H7 (cell line): ENCODE measurements around the gene MARCHF6. TPM values are rescaled to one million over a fixed set of nuclear protein-coding genes. Genes with fewer than 3 reads are reported as not detected.
A peak's percentile ranks its signal among the peaks of the same experiment; 100 is the strongest.
"Not testable (repeated sequence)": the region's sequence is repeated elsewhere in the genome, so short reads cannot be mapped to it uniquely, and the experiment has no call there.

Experiments
- DNase-seq: peaks from one replicate; pipeline ENCODE4 v3.0.0; 2012
- H3K27me3 ChIP-seq: 2 replicates; pipeline ENCODE4 v1.6.0; 2011; ENCODE audit warnings: mild to moderate bottlenecking, low read length; ENCODE audit not compliant: control insufficient read depth, insufficient read depth
- H3K36me3 ChIP-seq: replicated peaks from 2 replicates; pipeline ENCODE4 v1.5.1; 2011; ENCODE audit warnings: low read length; ENCODE audit not compliant: control insufficient read depth, insufficient read depth
- H3K4me3 ChIP-seq: 2 replicates; pipeline ENCODE4 v1.5.1; 2011; ENCODE audit warnings: low read depth, mild to moderate bottlenecking, control low read depth, low read length, moderate library complexity; ENCODE audit not compliant: insufficient read depth
- total RNA-seq: library from RNA; depleted of rRNA; stranded (reverse); fragments of >200 nt; shearing (Covaris generic); gene quantifications from 2 replicates; pipeline ENCODE4 v1.2.3, GENCODE V29; 2014; rRNA removed

Gene MARCHF6, protein sequence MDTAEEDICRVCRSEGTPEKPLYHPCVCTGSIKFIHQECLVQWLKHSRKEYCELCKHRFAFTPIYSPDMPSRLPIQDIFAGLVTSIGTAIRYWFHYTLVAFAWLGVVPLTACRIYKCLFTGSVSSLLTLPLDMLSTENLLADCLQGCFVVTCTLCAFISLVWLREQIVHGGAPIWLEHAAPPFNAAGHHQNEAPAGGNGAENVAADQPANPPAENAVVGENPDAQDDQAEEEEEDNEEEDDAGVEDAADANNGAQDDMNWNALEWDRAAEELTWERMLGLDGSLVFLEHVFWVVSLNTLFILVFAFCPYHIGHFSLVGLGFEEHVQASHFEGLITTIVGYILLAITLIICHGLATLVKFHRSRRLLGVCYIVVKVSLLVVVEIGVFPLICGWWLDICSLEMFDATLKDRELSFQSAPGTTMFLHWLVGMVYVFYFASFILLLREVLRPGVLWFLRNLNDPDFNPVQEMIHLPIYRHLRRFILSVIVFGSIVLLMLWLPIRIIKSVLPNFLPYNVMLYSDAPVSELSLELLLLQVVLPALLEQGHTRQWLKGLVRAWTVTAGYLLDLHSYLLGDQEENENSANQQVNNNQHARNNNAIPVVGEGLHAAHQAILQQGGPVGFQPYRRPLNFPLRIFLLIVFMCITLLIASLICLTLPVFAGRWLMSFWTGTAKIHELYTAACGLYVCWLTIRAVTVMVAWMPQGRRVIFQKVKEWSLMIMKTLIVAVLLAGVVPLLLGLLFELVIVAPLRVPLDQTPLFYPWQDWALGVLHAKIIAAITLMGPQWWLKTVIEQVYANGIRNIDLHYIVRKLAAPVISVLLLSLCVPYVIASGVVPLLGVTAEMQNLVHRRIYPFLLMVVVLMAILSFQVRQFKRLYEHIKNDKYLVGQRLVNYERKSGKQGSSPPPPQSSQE
- total RNA-seq, result 38.0 and 55.4 TPM in 2 replicates

DNA sequence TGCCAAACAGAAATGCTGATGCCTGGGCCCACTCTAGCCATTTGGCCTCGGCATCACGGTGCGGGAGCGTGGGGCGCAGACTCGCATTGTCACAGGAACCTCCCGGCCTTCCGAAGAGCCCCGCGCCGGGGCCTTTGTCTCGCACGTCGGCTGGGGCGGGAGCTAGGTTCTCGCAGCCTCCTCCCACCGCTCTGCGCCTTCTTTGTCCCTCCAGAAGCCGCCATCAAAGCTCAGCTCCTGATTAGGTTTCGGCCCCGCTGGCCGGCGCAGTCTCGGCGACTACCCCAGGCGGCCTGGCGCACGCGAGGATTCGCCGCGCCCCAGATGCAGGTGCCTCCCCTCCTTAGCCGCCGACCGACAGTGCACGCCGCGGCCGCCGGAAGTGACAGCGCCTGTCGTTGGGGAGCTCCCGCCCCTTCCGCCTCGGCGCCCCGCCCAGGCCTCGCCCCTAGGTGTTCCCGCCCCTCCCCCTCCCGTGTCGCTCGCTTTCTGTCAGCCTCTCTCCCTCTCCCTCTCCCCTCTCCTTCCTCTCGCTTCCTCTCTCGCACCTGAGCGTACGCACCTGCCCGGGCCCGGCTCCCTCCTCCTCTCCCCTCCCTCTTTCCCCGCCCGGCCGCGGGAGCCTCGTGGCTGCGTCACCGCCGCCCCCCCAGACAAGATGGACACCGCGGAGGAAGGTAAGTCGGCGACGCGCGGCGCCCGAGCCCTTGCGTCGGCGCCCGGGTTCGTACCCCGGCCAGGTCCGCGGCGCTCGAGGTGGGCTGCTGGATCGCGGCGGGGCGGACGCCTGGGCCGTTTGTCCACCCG lies at the start of gene MARCHF6:
MARCHF6 (plus strand) TSS at position 455 of the 807 bp plus-strand sequence; CDS start at position 659, 204 bp downstream.
- DNase-seq, result peak; percentile 90
- H3K36me3 ChIP-seq, result no peaks in the 10 kb centered on the region
- H3K4me3 ChIP-seq, result peak within 1 kb of the TSS; percentile 82
- H3K27me3 ChIP-seq, result no peaks in the 10 kb centered on the region

DNA sequence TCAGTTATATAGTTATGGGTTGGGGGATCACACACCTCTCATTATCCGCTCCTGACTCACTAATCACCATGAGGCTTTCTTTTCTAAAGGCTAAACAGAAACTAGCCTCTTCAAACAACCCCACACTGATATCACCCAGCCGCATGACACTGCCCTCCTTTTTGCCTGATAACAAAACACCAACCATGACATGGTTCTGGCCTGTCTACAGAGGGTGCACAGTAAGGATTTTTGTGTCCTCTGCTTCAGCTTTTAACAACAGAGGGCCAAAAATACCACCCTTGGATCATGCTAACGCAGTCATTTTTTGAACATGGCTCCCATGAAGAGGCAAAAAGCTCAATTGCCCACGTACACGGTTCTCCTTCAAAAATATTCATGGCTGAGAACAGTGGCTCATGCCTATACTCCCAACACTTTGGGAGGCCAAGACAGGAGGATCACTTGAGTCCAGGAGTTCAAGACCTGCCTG lies 49.8 kb upstream of the MARCHF6 start:
- Histone ChIP-seq H3K27me3 (peaks cover 1% of the 10 kb centered on the region; the same call in 1 of the 2 replicates), H3K36me3 (no peaks in the 10 kb centered on the region), H3K4me3 (no peak overlapping the region)
- DNase-seq, result no peak

DNA sequence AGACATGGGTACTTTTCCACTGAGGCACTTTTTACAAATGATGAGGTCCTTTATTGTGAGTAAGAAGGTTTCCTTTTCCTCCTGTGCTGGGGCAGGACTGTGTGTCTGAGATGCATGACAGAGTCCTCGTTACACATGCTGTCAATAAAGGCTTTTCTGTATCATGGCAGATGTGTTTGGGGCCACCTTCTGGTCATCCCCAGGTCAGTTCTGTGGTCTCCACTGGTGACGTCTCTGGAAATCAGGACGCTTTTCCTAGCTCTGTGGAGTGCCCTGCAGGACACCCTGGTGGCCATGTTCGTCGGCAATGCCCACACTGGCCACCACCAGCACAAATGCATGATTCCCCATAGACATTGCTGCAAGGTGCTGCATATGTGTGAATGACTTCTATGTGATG lies 48.6 kb upstream of the MARCHF6 start:
- H3K4me3 ChIP-seq, result no peak overlapping the region
- H3K27me3 ChIP-seq, result peaks cover 1% of the 10 kb centered on the region; the same call in 1 of the 2 replicates
- DNase-seq, result peak; percentile 42
- no peaks in the 10 kb centered on the region for H3K36me3 ChIP-seq

- Histone ChIP-seq H3K36me3 (no peaks in the 10 kb centered on the region), H3K4me3 (no peak overlapping the region), H3K27me3 (peaks cover 1% of the 10 kb centered on the region; the same call in 1 of the 2 replicates)
- no peak for DNase-seq
These were observed 47.4 kb upstream of the MARCHF6 start for GRCh38 chr5:10306114-10306513.

- no peak for DNase-seq
- peak overlapping the region; percentile 71 for H3K4me3 ChIP-seq
- H3K36me3 ChIP-seq, result no peaks in the 10 kb centered on the region
- H3K27me3 ChIP-seq, result peaks cover 1% of the 10 kb centered on the region; the same call in 1 of the 2 replicates
These were observed 46.7 kb upstream of the MARCHF6 start for GRCh38 chr5:10306806-10307205.

DNA sequence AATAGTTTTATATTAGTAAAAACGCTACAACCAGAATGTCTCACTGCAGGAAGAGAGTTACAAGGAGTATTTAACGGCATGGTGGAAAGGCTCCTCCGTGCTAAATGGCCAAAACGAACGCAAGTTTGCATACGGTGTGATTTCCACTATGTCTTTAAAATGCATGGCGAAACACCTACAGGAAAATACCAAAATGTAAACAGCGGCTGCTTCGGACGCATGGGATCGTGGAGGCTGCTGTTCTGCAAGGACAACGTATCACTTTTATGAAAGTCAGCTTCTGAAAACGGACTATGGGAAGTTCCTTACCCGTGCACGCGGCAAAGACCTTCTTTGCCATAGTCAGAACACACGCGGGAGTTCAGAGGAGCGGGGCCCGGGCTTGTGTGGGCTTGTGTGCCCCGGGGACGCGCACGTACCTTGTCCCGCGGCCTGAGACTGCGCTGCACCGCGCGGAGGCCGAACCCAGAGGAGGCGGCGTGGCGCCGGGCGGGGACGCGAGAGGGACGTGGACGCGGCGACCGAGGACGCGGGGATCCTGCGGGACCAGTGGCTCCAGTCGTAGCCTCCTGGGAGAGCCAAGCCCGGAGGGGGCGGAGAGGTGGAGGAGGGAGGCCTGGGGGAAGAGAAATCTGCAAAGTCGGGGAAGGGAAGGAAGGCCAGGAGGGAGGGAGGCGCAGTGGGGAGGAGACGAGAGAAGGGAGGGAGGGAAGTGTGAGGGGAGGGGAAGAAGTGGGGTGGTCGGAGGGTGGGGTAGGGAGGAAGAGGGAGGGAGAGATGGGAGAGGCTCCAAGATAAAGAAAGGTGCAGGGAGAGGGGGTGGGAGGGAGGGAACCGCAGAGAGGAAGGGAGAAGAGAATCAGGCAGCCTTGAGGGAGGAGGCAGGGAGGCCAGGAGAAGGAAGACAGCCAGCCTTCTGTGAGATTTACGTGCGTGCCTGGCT lies 46.0 kb upstream of the MARCHF6 start, which contains the start of gene CMBL:
CMBL (minus strand) TSS at position 697 of the 943 bp plus-strand sequence. CDS start 17,140 bp downstream, outside the sequence.
- Histone ChIP-seq H3K36me3 (no peaks in the 10 kb centered on the region), H3K4me3 (peak within 1 kb of the TSS; percentile 71), H3K27me3 (peaks cover 1% of the 10 kb centered on the region; the same call in 1 of the 2 replicates)
- peak; percentile 88 for DNase-seq

- no peaks in the 10 kb centered on the region for H3K36me3 ChIP-seq
- peaks cover 1% of the 10 kb centered on the region; the same call in 1 of the 2 replicates for H3K27me3 ChIP-seq
- no peak for DNase-seq
- H3K4me3 ChIP-seq, result no peak overlapping the region
These were observed 44.7 kb upstream of the MARCHF6 start for GRCh38 chr5:10308844-10309243.

- H3K27me3 ChIP-seq, result peaks cover 1% of the 10 kb centered on the region; the same call in 1 of the 2 replicates
- H3K4me3 ChIP-seq, result no peak overlapping the region
- no peak for DNase-seq
- H3K36me3 ChIP-seq, result no peaks in the 10 kb centered on the region
These were observed 43.3 kb upstream of the MARCHF6 start for GRCh38 chr5:10310066-10310779.

DNA sequence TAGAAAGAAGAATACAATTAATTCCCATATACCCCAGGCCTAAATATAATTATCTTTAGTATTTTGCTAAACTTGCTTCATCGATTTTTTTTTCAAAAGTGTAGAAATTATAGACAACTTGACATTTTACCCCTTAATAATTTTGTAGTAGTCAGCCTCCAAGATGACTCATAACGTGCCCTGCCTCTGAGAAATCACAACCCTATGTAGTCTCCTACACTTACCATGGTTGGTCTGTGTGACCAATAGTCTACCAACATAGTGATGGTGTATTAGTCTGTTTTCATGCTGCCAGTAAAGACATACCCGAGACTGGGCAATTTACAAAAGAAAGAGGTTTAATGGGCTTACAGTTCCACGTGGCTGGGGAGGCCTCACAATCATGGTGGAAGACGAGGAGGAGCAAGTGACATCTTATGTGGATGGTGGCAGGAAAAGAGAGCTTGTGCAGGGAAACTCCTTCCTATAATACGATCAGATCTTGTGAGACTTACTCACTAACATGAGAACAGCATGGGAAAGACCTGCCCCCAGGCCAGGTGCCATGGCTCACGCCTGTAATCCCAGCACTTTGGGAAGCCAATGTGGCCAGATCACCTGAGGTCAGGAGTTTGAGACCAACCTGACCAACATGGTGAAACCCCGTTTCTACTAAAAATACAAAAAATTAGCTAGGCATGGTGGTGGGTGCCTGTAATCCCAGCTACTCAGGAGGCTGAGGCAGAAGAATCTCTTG lies 42.5 kb upstream of the MARCHF6 start:
- H3K4me3 ChIP-seq, H3K27me3 ChIP-seq, DNase-seq, H3K36me3 ChIP-seq: not testable (repeated sequence)

- peaks cover 1% of the 10 kb centered on the region; the same call in 1 of the 2 replicates for H3K27me3 ChIP-seq
- no peaks in the 10 kb centered on the region for H3K36me3 ChIP-seq
- no peak for DNase-seq
- no peak overlapping the region for H3K4me3 ChIP-seq
These were observed 41.7 kb upstream of the MARCHF6 start for GRCh38 chr5:10311595-10312425.

DNA sequence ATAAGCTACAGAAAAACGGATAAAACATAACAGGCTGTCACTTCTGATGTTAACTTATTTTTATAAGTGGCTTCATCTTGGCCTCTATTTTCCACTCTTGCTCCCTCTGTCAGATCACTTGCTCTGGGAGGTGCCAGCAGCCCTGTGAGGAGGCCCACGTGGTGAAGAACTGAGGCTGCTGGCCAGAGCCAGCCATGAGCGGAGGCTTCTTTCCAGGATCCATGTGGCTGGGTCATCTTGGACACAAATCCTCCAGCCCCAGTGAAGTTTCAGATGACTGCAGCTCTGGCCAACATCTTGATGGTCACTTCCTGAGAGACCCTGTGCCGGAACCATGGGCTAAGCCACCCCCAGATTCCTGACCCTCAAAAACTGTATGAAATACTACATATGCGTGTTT lies 38.3 kb upstream of the MARCHF6 start:
- Histone ChIP-seq H3K27me3 (no peaks in the 10 kb centered on the region), H3K36me3 (no peaks in the 10 kb centered on the region), H3K4me3 (no peak overlapping the region)
- DNase-seq, result no peak
